ENCODE measurements around the gene TMEFF2.

TMEFF2 gene

DNA sequence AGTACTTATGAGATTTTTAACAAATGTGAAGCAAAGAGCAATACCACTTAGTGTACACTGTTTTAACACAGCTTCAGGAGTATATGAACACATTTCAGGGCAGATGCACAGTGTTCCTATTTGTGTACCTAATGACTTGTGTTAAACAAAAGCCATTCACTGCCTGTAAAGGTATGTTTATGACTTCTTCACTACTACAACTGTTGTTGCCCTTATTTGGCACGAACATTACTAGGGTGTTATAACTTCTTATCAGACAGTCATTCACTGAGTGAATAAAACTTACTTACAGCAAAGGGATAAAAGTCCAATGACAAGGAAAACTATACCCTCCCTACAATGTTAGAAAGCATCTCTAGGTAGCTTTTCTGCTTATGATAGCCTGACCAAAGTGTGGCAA lies 262.4 kb downstream of the TMEFF2 start:
- Histone ChIP-seq H3K79me2 (ENCODE audit: control insufficient read depth, insufficient read depth, low read length) (no peaks in the 10 kb centered on the region), H4K5ac (ENCODE audit: low read length) (no peak overlapping the region), H2BK15ac (replicated peaks; ENCODE audit: low read depth) (no peak overlapping the region), H3K4me3 (ENCODE audit: low read length) (no peak overlapping the region), H3K23ac (ENCODE audit: low read length) (no peak overlapping the region), H2AK5ac (ENCODE audit: low read length) (no peak overlapping the region), H3K27me3 (ENCODE audit: insufficient read depth, low read length, poor library complexity) (no peaks in the 10 kb centered on the region), H3K36me3 (ENCODE audit: control insufficient read depth, insufficient read depth, low read length) (no peaks in the 10 kb centered on the region), H2BK120ac (ENCODE audit: low read depth, low read length) (no peak overlapping the region), H3K18ac (ENCODE audit: low read length) (no peak overlapping the region), H3K27ac (ENCODE audit: low read depth, low read length) (no peak overlapping the region), H3K9ac (ENCODE audit: low read length) (no peak overlapping the region), H2BK5ac (ENCODE audit: low read length) (no peak overlapping the region), H3K56ac (ENCODE audit: low read length) (no peak overlapping the region), H3K4me2 (ENCODE audit: low read length) (no peak overlapping the region), H3K4me1 (ENCODE audit: control insufficient read depth, low read depth, low read length) (peaks cover 12% of the 10 kb centered on the region), H4K8ac (ENCODE audit: low read depth, low read length) (no peak overlapping the region), H3K4ac (ENCODE audit: low read depth, low read length) (no peak overlapping the region), H3K79me1 (ENCODE audit: low read length) (no peaks in the 10 kb centered on the region)
- WGBS (ENCODE audit: extremely low coverage, insufficient coverage, low lambda C conversion rate): no CpG with 5 or more reads among the region's 1 CpG
- no peak for DNase-seq

DNA sequence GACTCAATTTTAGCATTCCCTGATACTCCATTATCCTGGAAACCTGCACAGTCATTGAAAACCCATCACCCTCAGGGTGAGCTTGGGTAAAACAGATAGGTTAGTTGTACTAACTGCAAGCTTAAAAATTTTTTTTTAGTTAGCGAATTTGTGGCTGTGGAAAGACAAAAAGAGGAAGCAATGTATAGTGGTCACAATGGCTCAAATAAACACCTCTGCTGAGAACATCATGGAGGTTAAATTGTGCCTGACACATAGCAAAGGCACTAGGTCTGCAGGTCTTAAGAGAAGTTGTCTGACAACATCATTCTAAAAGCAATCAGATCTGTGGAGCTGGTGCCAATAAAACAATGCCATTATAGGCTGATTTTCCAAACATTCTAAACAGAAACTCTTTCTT lies 263.4 kb downstream of the TMEFF2 start:
- Histone ChIP-seq H3K23ac (ENCODE audit: low read length) (no peak overlapping the region), H2BK5ac (ENCODE audit: low read length) (no peak overlapping the region), H4K8ac (ENCODE audit: low read depth, low read length) (no peak overlapping the region), H3K4me2 (ENCODE audit: low read length) (no peak overlapping the region), H3K9ac (ENCODE audit: low read length) (no peak overlapping the region), H3K4me3 (ENCODE audit: low read length) (no peak overlapping the region), H3K4ac (ENCODE audit: low read depth, low read length) (no peak overlapping the region), H3K27me3 (ENCODE audit: insufficient read depth, low read length, poor library complexity) (no peaks in the 10 kb centered on the region), H3K79me2 (ENCODE audit: control insufficient read depth, insufficient read depth, low read length) (no peaks in the 10 kb centered on the region), H2AK5ac (ENCODE audit: low read length) (no peak overlapping the region), H3K79me1 (ENCODE audit: low read length) (no peaks in the 10 kb centered on the region), H3K4me1 (ENCODE audit: control insufficient read depth, low read depth, low read length) (peaks cover 12% of the 10 kb centered on the region), H3K27ac (ENCODE audit: low read depth, low read length) (no peak overlapping the region), H4K5ac (ENCODE audit: low read length) (no peak overlapping the region), H2BK120ac (ENCODE audit: low read depth, low read length) (no peak overlapping the region), H3K18ac (ENCODE audit: low read length) (no peak overlapping the region), H2BK15ac (replicated peaks; ENCODE audit: low read depth) (no peak overlapping the region), H3K56ac (ENCODE audit: low read length) (no peak overlapping the region), H3K36me3 (ENCODE audit: control insufficient read depth, insufficient read depth, low read length) (no peaks in the 10 kb centered on the region)
- DNase-seq: no peak
- WGBS (ENCODE audit: extremely low coverage, insufficient coverage, low lambda C conversion rate): no CpG with 5 or more reads among the region's 1 CpG

DNA sequence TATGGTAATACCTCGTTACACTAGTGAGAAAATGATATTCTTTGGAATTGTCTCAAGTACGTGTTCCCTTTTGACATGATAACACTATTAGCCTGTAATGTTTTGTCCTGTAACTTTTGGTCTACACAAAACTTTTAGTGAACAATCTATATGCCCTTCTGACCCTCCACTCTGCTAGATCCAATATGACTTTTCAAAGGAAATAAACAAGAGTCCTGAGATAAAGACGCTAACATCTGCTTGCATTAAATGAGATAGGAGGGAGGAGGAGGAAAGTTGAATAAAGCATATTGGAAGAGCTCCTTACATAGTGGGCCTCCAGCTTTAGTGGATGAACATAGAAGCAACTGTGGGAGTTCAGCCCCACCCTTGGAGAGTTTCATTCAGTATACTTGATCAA lies 264.5 kb downstream of the TMEFF2 start:
- Histone ChIP-seq H3K56ac (ENCODE audit: low read length) (no peak overlapping the region), H2BK120ac (ENCODE audit: low read depth, low read length) (no peak overlapping the region), H3K79me2 (ENCODE audit: control insufficient read depth, insufficient read depth, low read length) (no peaks in the 10 kb centered on the region), H3K4ac (ENCODE audit: low read depth, low read length) (no peak overlapping the region), H2BK5ac (ENCODE audit: low read length) (no peak overlapping the region), H3K79me1 (ENCODE audit: low read length) (no peaks in the 10 kb centered on the region), H3K23ac (ENCODE audit: low read length) (no peak overlapping the region), H3K36me3 (ENCODE audit: control insufficient read depth, insufficient read depth, low read length) (no peaks in the 10 kb centered on the region), H3K27ac (ENCODE audit: low read depth, low read length) (no peak overlapping the region), H2BK15ac (replicated peaks; ENCODE audit: low read depth) (no peak overlapping the region), H3K4me3 (ENCODE audit: low read length) (no peak overlapping the region), H3K9ac (ENCODE audit: low read length) (no peak overlapping the region), H3K18ac (ENCODE audit: low read length) (no peak overlapping the region), H2AK5ac (ENCODE audit: low read length) (no peak overlapping the region), H3K4me1 (ENCODE audit: control insufficient read depth, low read depth, low read length) (peaks cover 12% of the 10 kb centered on the region), H3K4me2 (ENCODE audit: low read length) (no peak overlapping the region), H4K5ac (ENCODE audit: low read length) (no peak overlapping the region), H3K27me3 (ENCODE audit: insufficient read depth, low read length, poor library complexity) (no peaks in the 10 kb centered on the region), H4K8ac (ENCODE audit: low read depth, low read length) (no peak overlapping the region)
- no peak for DNase-seq
- no CpG with 5 or more reads among the region's 3 CpGs for WGBS (ENCODE audit: extremely low coverage, insufficient coverage, low lambda C conversion rate)

DNA sequence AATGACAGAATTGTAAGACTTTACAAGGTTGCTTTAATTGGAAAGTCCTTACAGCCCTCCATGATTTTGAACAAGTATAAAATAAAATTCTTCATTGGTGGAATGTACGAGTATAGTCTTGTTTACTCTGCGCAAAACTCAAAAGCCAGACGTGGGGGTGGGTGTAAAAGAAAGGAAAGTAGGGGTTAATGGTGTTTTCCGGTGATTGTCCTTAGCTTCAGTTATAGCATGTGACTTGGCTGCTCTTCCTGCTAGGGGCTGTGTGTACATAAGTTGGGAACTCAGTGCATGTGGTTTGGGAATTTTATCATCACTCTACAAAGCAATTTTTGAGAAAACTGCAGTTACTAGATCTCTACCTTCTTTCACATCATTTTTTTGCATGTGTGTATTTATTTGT lies 265.4 kb downstream of the TMEFF2 start:
- H3K27me3 ChIP-seq (ENCODE audit: insufficient read depth, low read length, poor library complexity): no peaks in the 10 kb centered on the region
- no peak overlapping the region for H2BK15ac ChIP-seq (replicated peaks; ENCODE audit: low read depth)
- H3K56ac ChIP-seq (ENCODE audit: low read length): no peak overlapping the region
- H4K8ac ChIP-seq (ENCODE audit: low read depth, low read length): no peak overlapping the region
- no peak overlapping the region for H3K9ac ChIP-seq (ENCODE audit: low read length)
- no peak overlapping the region for H3K4ac ChIP-seq (ENCODE audit: low read depth, low read length)
- no peaks in the 10 kb centered on the region for H3K79me1 ChIP-seq (ENCODE audit: low read length)
- no peaks in the 10 kb centered on the region for H3K79me2 ChIP-seq (ENCODE audit: control insufficient read depth, insufficient read depth, low read length)
- no peak overlapping the region for H3K4me2 ChIP-seq (ENCODE audit: low read length)
- H3K18ac ChIP-seq (ENCODE audit: low read length): no peak overlapping the region
- H2BK120ac ChIP-seq (ENCODE audit: low read depth, low read length): no peak overlapping the region
- no peaks in the 10 kb centered on the region for H3K36me3 ChIP-seq (ENCODE audit: control insufficient read depth, insufficient read depth, low read length)
- no CpG with 5 or more reads among the region's 4 CpGs for WGBS (ENCODE audit: extremely low coverage, insufficient coverage, low lambda C conversion rate)
- H2AK5ac ChIP-seq (ENCODE audit: low read length): no peak overlapping the region
- no peak for DNase-seq
- H2BK5ac ChIP-seq (ENCODE audit: low read length): no peak overlapping the region
- no peak overlapping the region for H3K4me3 ChIP-seq (ENCODE audit: low read length)
- H3K27ac ChIP-seq (ENCODE audit: low read depth, low read length): no peak overlapping the region
- no peak overlapping the region for H4K5ac ChIP-seq (ENCODE audit: low read length)
- no peak overlapping the region for H3K23ac ChIP-seq (ENCODE audit: low read length)
- H3K4me1 ChIP-seq (ENCODE audit: control insufficient read depth, low read depth, low read length): peaks cover 9% of the 10 kb centered on the region

DNA sequence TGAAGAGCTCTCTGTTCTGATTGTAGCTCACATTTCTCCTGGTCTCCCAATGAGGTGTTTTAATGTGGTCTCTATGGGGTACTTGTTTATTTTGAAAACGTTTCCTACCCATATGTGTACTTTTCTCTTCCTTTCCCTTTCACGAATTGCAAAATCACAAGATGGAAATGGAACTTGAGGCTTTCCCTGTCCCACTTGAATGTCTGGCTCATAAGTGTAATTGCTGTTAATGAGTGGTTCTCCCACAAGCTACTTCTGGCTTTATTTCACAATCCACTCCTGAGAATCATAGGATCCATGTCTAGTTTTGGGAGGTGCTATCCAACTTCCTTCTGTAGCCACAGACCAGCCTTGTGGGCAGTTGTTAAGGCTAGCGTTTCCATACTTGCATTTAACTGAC lies 266.7 kb downstream of the TMEFF2 start:
- no peak overlapping the region for H3K23ac ChIP-seq (ENCODE audit: low read length)
- peaks cover 9% of the 10 kb centered on the region for H3K4me1 ChIP-seq (ENCODE audit: control insufficient read depth, low read depth, low read length)
- no peak overlapping the region for H3K27ac ChIP-seq (ENCODE audit: low read depth, low read length)
- no peaks in the 10 kb centered on the region for H3K79me2 ChIP-seq (ENCODE audit: control insufficient read depth, insufficient read depth, low read length)
- H2BK5ac ChIP-seq (ENCODE audit: low read length): no peak overlapping the region
- no peak overlapping the region for H3K56ac ChIP-seq (ENCODE audit: low read length)
- peak overlapping the region; percentile 79 for H3K4ac ChIP-seq (ENCODE audit: low read depth, low read length)
- no CpG with 5 or more reads among the region's 3 CpGs for WGBS (ENCODE audit: extremely low coverage, insufficient coverage, low lambda C conversion rate)
- H4K8ac ChIP-seq (ENCODE audit: low read depth, low read length): no peak overlapping the region
- no peak overlapping the region for H4K5ac ChIP-seq (ENCODE audit: low read length)
- no peak overlapping the region for H3K9ac ChIP-seq (ENCODE audit: low read length)
- H3K18ac ChIP-seq (ENCODE audit: low read length): no peak overlapping the region
- no peaks in the 10 kb centered on the region for H3K79me1 ChIP-seq (ENCODE audit: low read length)
- DNase-seq: no peak
- H2AK5ac ChIP-seq (ENCODE audit: low read length): no peak overlapping the region
- H3K36me3 ChIP-seq (ENCODE audit: control insufficient read depth, insufficient read depth, low read length): no peaks in the 10 kb centered on the region
- no peaks in the 10 kb centered on the region for H3K27me3 ChIP-seq (ENCODE audit: insufficient read depth, low read length, poor library complexity)
- H3K4me2 ChIP-seq (ENCODE audit: low read length): no peak overlapping the region
- no peak overlapping the region for H2BK15ac ChIP-seq (replicated peaks; ENCODE audit: low read depth)
- no peak overlapping the region for H2BK120ac ChIP-seq (ENCODE audit: low read depth, low read length)
- no peak overlapping the region for H3K4me3 ChIP-seq (ENCODE audit: low read length)

DNA sequence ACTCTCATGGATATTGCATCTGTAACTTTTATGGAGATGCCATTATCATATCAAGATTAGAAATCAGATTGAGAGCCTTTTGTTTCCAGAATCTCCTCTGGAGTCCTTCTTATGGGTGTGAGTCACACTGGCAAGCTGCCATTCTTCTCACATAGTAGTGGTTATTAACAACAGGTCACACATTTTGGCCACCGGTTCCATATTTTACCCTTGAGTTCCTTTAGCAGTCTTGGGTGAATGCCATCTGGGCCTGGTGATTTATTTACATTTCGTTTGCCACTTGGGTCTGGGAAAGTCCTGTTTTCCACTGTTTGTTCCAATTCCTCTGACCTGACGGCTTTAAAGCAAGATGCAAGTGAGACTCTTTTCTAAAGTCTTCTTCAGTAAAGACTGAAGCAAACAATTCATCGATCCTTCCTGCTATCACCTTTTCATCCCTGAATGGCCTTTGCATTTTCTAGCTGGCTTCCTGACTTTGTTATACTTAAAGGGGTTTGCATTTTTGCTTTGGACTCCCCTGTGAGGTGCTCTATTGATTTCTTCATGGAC lies 267.3 kb downstream of the TMEFF2 start:
- no peaks in the 10 kb centered on the region for H3K36me3 ChIP-seq (ENCODE audit: control insufficient read depth, insufficient read depth, low read length)
- no peak overlapping the region for H4K8ac ChIP-seq (ENCODE audit: low read depth, low read length)
- peak; percentile 45 for DNase-seq
- peak overlapping the region; percentile 36 for H3K4ac ChIP-seq (ENCODE audit: low read depth, low read length)
- H3K27ac ChIP-seq (ENCODE audit: low read depth, low read length): no peak overlapping the region
- no peak overlapping the region for H2AK5ac ChIP-seq (ENCODE audit: low read length)
- no peaks in the 10 kb centered on the region for H3K79me1 ChIP-seq (ENCODE audit: low read length)
- H2BK5ac ChIP-seq (ENCODE audit: low read length): peak overlapping the region; percentile 31
- WGBS (ENCODE audit: extremely low coverage, insufficient coverage, low lambda C conversion rate): no CpG with 5 or more reads among the region's 4 CpGs
- H3K4me1 ChIP-seq (ENCODE audit: control insufficient read depth, low read depth, low read length): peaks cover 9% of the 10 kb centered on the region
- no peaks in the 10 kb centered on the region for H3K79me2 ChIP-seq (ENCODE audit: control insufficient read depth, insufficient read depth, low read length)
- peak overlapping the region; percentile 68 for H3K18ac ChIP-seq (ENCODE audit: low read length)
- no peak overlapping the region for H2BK120ac ChIP-seq (ENCODE audit: low read depth, low read length)
- no peak overlapping the region for H3K9ac ChIP-seq (ENCODE audit: low read length)
- H3K56ac ChIP-seq (ENCODE audit: low read length): peak overlapping the region; percentile 6
- no peaks in the 10 kb centered on the region for H3K27me3 ChIP-seq (ENCODE audit: insufficient read depth, low read length, poor library complexity)
- no peak overlapping the region for H3K4me3 ChIP-seq (ENCODE audit: low read length)
- no peak overlapping the region for H2BK15ac ChIP-seq (replicated peaks; ENCODE audit: low read depth)
- no peak overlapping the region for H3K23ac ChIP-seq (ENCODE audit: low read length)
- no peak overlapping the region for H4K5ac ChIP-seq (ENCODE audit: low read length)
- no peak overlapping the region for H3K4me2 ChIP-seq (ENCODE audit: low read length)

Data from mesendoderm (in vitro differentiated cells).